Endodermal cell (in vitro differentiated cells): ENCODE results near the gene ZNF426. TPM values are rescaled to one million over a fixed set of nuclear protein-coding genes. Genes with fewer than 3 reads are reported as not detected.
"Not testable (repeated sequence)": the region's sequence is repeated elsewhere in the genome, so short reads cannot be mapped to it uniquely, and the experiment has no call there.

Source experiments
- DNase-seq: peaks from one replicate; pipeline ENCODE4 v3.0.0-alpha.2; 2017
- H3K27ac ChIP-seq: 2 replicates; pipeline ENCODE4 v1.5.1; 2013; ENCODE audit warnings: mild to moderate bottlenecking, low read depth, low read length, moderate library complexity
- H3K27me3 ChIP-seq: 2 replicates; pipeline ENCODE4 v1.6.1; 2013; ENCODE audit warnings: mild to moderate bottlenecking, low read length, moderate library complexity; ENCODE audit not compliant: insufficient read depth, control insufficient read depth, poor library complexity, severe bottlenecking
- H3K36me3 ChIP-seq: 2 replicates; pipeline ENCODE4 v1.7.0; 2013; ENCODE audit warnings: mild to moderate bottlenecking, low read length, moderate library complexity; ENCODE audit not compliant: control insufficient read depth, insufficient read depth
- H3K4me1 ChIP-seq: one replicate; pipeline ENCODE4 v1.7.0; 2013; ENCODE audit warnings: low read length; ENCODE audit not compliant: control insufficient read depth, insufficient read depth
- H3K4me3 ChIP-seq: 2 replicates; pipeline ENCODE4 v1.5.1; 2013; ENCODE audit warnings: mild to moderate bottlenecking, low read length, moderate library complexity
- H3K9ac ChIP-seq: 2 replicates; pipeline ENCODE4 v1.6.1; 2013; ENCODE audit warnings: mild to moderate bottlenecking, low read length, moderate library complexity; ENCODE audit not compliant: poor library complexity, severe bottlenecking; ENCODE audit errors: extremely low read depth
- H3K9me3 ChIP-seq: 2 replicates; pipeline ENCODE4 v1.6.1; 2013; ENCODE audit warnings: mild to moderate bottlenecking, low read length, moderate library complexity; ENCODE audit not compliant: control insufficient read depth
- H3K27ac Mint-ChIP-seq: 2 replicates; pipeline ENCODE4 v1.8.0; 2020; ENCODE audit warnings: mixed read lengths
- H3K27me3 Mint-ChIP-seq: 2 replicates; pipeline ENCODE4 v1.8.0; 2021; ENCODE audit warnings: mild to moderate bottlenecking, mixed read lengths; ENCODE audit not compliant: insufficient read depth
- H3K36me3 Mint-ChIP-seq: 2 replicates; pipeline ENCODE4 v1.8.0; 2020; ENCODE audit warnings: low read depth, mixed read lengths
- H3K4me1 Mint-ChIP-seq: 2 replicates; pipeline ENCODE4 v1.8.0; 2020; ENCODE audit warnings: mixed read lengths
- H3K4me3 Mint-ChIP-seq: 2 replicates; pipeline ENCODE4 v1.8.0; 2020; ENCODE audit warnings: mild to moderate bottlenecking, moderate library complexity, mixed read lengths
- H3K9me3 Mint-ChIP-seq: 2 replicates; pipeline ENCODE4 v1.8.0; 2020; ENCODE audit warnings: mild to moderate bottlenecking, mixed read lengths
- CTCF ChIP-seq: fragments of 200-600 bp; sonication (generic); conservative IDR thresholded peaks from 2 replicates; pipeline ENCODE4 v1.5.0; 2021; ENCODE audit warnings: antibody characterized with exemption, mild to moderate bottlenecking
- WGBS, 2 experiments: methylation state at CpG; one replicate each; pipeline versions ENCODE4 v1.1.5 to v1.1.7; 2013; ENCODE audit warnings: missing lambda C conversion rate in 2 of 2, mixed read lengths in 1 of 2; ENCODE audit not compliant: insufficient coverage in 1 of 2, insufficient read length in 1 of 2; 5-methylcytosine and 5-hydroxymethylcytosine counted together
- total RNA-seq, 2 donors: library from RNA; stranded (reverse); fragmentation: NEBNext Ultra II Directional in 1 of 2; extraction: Animal tissue kit (Norgen Biotek cat#: 25700) in 1 of 2; gene quantifications; 2 replicates in 1 of 2; 3 replicates in 1 of 2; pipeline ENCODE4 v1.2.1, GENCODE V29; 2021

Gene ZNF426
- total RNA-seq, 2 donors from 2014 or later, result 26.0 to 30.0 TPM

- Histone ChIP-seq H3K4me1 (no peaks in the 10 kb centered on the region), H3K27ac (no peak overlapping the region), H3K9ac (no peak overlapping the region), H3K27me3 (no peaks in the 10 kb centered on the region), H3K36me3 (peaks cover 100% of the 10 kb centered on the region), H3K9me3 (peaks cover 100% of the 10 kb centered on the region), H3K4me3 (peak overlapping the region; percentile 67)
- WGBS, 2 experiments, result 95 to 100% methylated on average over 1 to 7 of the region's 9 CpGs
- H3K4me1 Mint-ChIP-seq, result no peaks in the 10 kb centered on the region
- no peak overlapping the region for H3K4me3 Mint-ChIP-seq
- H3K27ac Mint-ChIP-seq, result no peak overlapping the region
- H3K36me3 Mint-ChIP-seq, result peaks cover 99% of the 10 kb centered on the region
- no peak for TF ChIP-seq CTCF
- H3K9me3 Mint-ChIP-seq, result peaks cover 99% of the 10 kb centered on the region
- DNase-seq, result no peak
- peaks cover 2% of the 10 kb centered on the region for H3K27me3 Mint-ChIP-seq
Measured at GRCh38 chr19:9565900-9566705, 27.7 kb upstream of the ZNF426 start.

- no peak for TF ChIP-seq CTCF
- Histone ChIP-seq H3K27ac (no peak overlapping the region), H3K4me1 (no peaks in the 10 kb centered on the region), H3K9ac (no peak overlapping the region), H3K36me3 (no peaks in the 10 kb centered on the region), H3K9me3 (peaks cover 34% of the 10 kb centered on the region), H3K4me3 (no peak overlapping the region), H3K27me3 (no peaks in the 10 kb centered on the region)
- no peak for DNase-seq
- H3K27me3 Mint-ChIP-seq, result no peaks in the 10 kb centered on the region
- no peaks in the 10 kb centered on the region for H3K4me1 Mint-ChIP-seq
- peaks cover 7% of the 10 kb centered on the region for H3K36me3 Mint-ChIP-seq
- H3K27ac Mint-ChIP-seq, result no peak overlapping the region
- 93 to 96% methylated on average over 3 to 7 of the region's 7 CpGs for WGBS, 2 experiments
- H3K4me3 Mint-ChIP-seq, result no peak overlapping the region
- peaks cover 54% of the 10 kb centered on the region for H3K9me3 Mint-ChIP-seq
Measured at GRCh38 chr19:9552536-9553274, 14.3 kb upstream of the ZNF426 start.

- no peak overlapping the region for H3K27ac ChIP-seq
- Mint-ChIP-seq H3K4me1 (no peaks in the 10 kb centered on the region), H3K4me3 (no peak overlapping the region), H3K36me3 (no peaks in the 10 kb centered on the region), H3K9me3 (peaks cover 46% of the 10 kb centered on the region), H3K27me3 (no peaks in the 10 kb centered on the region), H3K27ac (no peak overlapping the region)
- no peaks in the 10 kb centered on the region for H3K27me3 ChIP-seq
- H3K9ac ChIP-seq, result no peak overlapping the region
- H3K36me3 ChIP-seq, result no peaks in the 10 kb centered on the region
- H3K9me3 ChIP-seq, result peaks cover 35% of the 10 kb centered on the region
- no peak for DNase-seq
- no peak for TF ChIP-seq CTCF
- H3K4me3 ChIP-seq, result no peak overlapping the region
- H3K4me1 ChIP-seq, result no peaks in the 10 kb centered on the region
- WGBS, 2 experiments, result 91 to 93% methylated on average over 9 to 11 of the region's 11 CpGs
Measured at GRCh38 chr19:9547870-9548269, 9.4 kb upstream of the ZNF426 start.

- Mint-ChIP-seq H3K9me3 (peaks cover 43% of the 10 kb centered on the region), H3K36me3 (peaks cover 17% of the 10 kb centered on the region)
- not testable (repeated sequence) for H3K27ac ChIP-seq, H3K4me1 Mint-ChIP-seq, H3K9ac ChIP-seq, H3K4me1 ChIP-seq, H3K4me3 ChIP-seq, H3K4me3 Mint-ChIP-seq, DNase-seq, H3K27me3 ChIP-seq, H3K27ac Mint-ChIP-seq, H3K27me3 Mint-ChIP-seq
- 93% methylated on average over 12 of the region's 12 CpGs; no CpG with 5 or more reads in 1 of the 2 experiments for WGBS, 2 experiments
- Histone ChIP-seq H3K36me3 (peaks cover 13% of the 10 kb centered on the region), H3K9me3 (peaks cover 25% of the 10 kb centered on the region)
Measured at GRCh38 chr19:9541281-9541680, 2.8 kb upstream of the ZNF426 start.

GRCh38 chr19:9539921-9540320 is 1.5 kb upstream of the ZNF426 start:
- not testable (repeated sequence) for H3K4me1 Mint-ChIP-seq, H3K9ac ChIP-seq, H3K4me1 ChIP-seq, H3K27me3 Mint-ChIP-seq, H3K27me3 ChIP-seq, DNase-seq, H3K27ac ChIP-seq, H3K27ac Mint-ChIP-seq
- Mint-ChIP-seq H3K36me3 (peaks cover 31% of the 10 kb centered on the region), H3K4me3 (peak overlapping the region; percentile 96), H3K9me3 (peaks cover 56% of the 10 kb centered on the region)
- Histone ChIP-seq H3K9me3 (peaks cover 39% of the 10 kb centered on the region), H3K4me3 (peak overlapping the region; percentile 90), H3K36me3 (peaks cover 27% of the 10 kb centered on the region)
- 90 to 100% methylated on average over 1 of the region's 1 CpG for WGBS, 2 experiments
